HepG2 (cell line): ENCODE data around the gene NOTUM. TPM values are rescaled to one million over a fixed set of nuclear protein-coding genes. Genes with fewer than 3 reads are reported as not detected.
A peak's percentile ranks its signal among the peaks of the same experiment; 100 is the strongest.

ENCODE experiments used
- ARID5B ChIP-seq: IDR thresholded peaks from 2 replicates; pipeline ENCODE4 v1.4.0; 2020; ENCODE audit warnings: mild to moderate bottlenecking, missing genetic modification reagents
- ATAD3A ChIP-seq: sonication (generic); formaldehyde crosslinking; IDR thresholded peaks from 2 replicates; pipeline ENCODE4 v1.4.0; 2020; ENCODE audit warnings: missing genetic modification reagents
- CCDC6 ChIP-seq: sonication (generic); formaldehyde crosslinking; IDR thresholded peaks from 2 replicates; pipeline ENCODE4 v1.8.1; 2022; ENCODE audit warnings: mild to moderate bottlenecking, missing genetic modification reagents, moderate library complexity
- CEBPZ ChIP-seq: IDR thresholded peaks from 2 replicates; pipeline ENCODE4 v1.6.1; 2012; ENCODE audit warnings: low read length, improper control_type of control experiment
- CHD2 ChIP-seq: IDR thresholded peaks from 2 replicates; pipeline ENCODE4 v1.6.1; 2011; ENCODE audit warnings: low read depth, low read length, improper control_type of control experiment
- FOXO1 ChIP-seq: sonication (generic); formaldehyde crosslinking; IDR thresholded peaks from 2 replicates; pipeline ENCODE4 v1.4.0; 2020; ENCODE audit warnings: missing genetic modification reagents
- KLF16 ChIP-seq, 2 experiments: sonication (generic) in 1 of 2; formaldehyde crosslinking in 1 of 2; IDR thresholded peaks; 2 replicates each; pipeline versions ENCODE4 v1.6.1 to v1.8.0; 2016 to 2023; ENCODE audit warnings: missing genetic modification reagents in 2 of 2, missing compliant biosample characterization in 1 of 2
- MNT ChIP-seq: fragments of 450-650 bp; IDR thresholded peaks from 2 replicates; pipeline ENCODE4 v1.6.1; 2016
- MXD3 ChIP-seq: IDR thresholded peaks from 2 replicates; pipeline ENCODE4 v1.6.1; 2016; ENCODE audit warnings: mild to moderate bottlenecking, missing biosample characterization, missing genetic modification reagents
- REXO4 ChIP-seq: sonication (generic); formaldehyde crosslinking; IDR thresholded peaks from 2 replicates; pipeline ENCODE4 v1.8.0; 2022; ENCODE audit warnings: missing genetic modification reagents, mild to moderate bottlenecking, borderline replicate concordance
- SETDB1 ChIP-seq: sonication (generic); formaldehyde crosslinking; IDR thresholded peaks from 2 replicates; pipeline ENCODE4 v1.5.1; 2020; ENCODE audit warnings: missing genetic modification reagents, mild to moderate bottlenecking, borderline replicate concordance
- TEAD2 ChIP-seq: sonication (generic); formaldehyde crosslinking; IDR thresholded peaks from 2 replicates; pipeline ENCODE4 v1.9.0; 2021; ENCODE audit warnings: missing genetic modification reagents
- TRIM24 ChIP-seq: sonication (generic); formaldehyde crosslinking; IDR thresholded peaks from 2 replicates; pipeline ENCODE4 v1.8.0; 2022; ENCODE audit warnings: mild to moderate bottlenecking, missing genetic modification reagents
- ZBTB2 ChIP-seq: sonication (generic); formaldehyde crosslinking; IDR thresholded peaks from 2 replicates; pipeline ENCODE4 v1.8.0; 2022; ENCODE audit warnings: low read depth, missing genetic modification reagents
- ZNF282 ChIP-seq: fragments of 450-650 bp; IDR thresholded peaks from 2 replicates; pipeline ENCODE4 v1.6.1; 2018; ENCODE audit not compliant: partially characterized antibody
- ZNF577 ChIP-seq: sonication (generic); formaldehyde crosslinking; IDR thresholded peaks from 2 replicates; pipeline ENCODE4 v1.4.0; 2020; ENCODE audit warnings: mild to moderate bottlenecking, low read depth, missing genetic modification reagents, borderline replicate concordance
- ZNF7 ChIP-seq: IDR thresholded peaks from 2 replicates; pipeline ENCODE4 v1.6.1; 2016; ENCODE audit warnings: missing biosample characterization, missing genetic modification reagents
- polyA plus RNA-seq, 8 experiments: library from polyadenylated mRNA; depleted of rRNA in 3 of 8; stranded (reverse) in 7 of 8; unstranded in 1 of 8; fragments of >200 nt; fragmentation: Illumina TruSeq in 4 of 8; extraction: Trizol in 4 of 8; gene quantifications; 2 replicates each; pipeline versions ENCODE4 v1.2.1 to v1.2.3, GENCODE V29; 2011 to 2016; ENCODE audit warnings: low read depth in 4 of 8, missing spikeins in 1 of 8, mixed read lengths in 1 of 8; ENCODE audit not compliant: insufficient read depth in 1 of 8
- total RNA-seq, 5 experiments: library from RNA; depleted of rRNA; stranded (reverse); fragments of >200 nt; fragmentation: Illumina TruSeq; extraction: Trizol; gene quantifications; 2 replicates each; pipeline ENCODE4 v1.2.3, GENCODE V29; 2016; ENCODE audit warnings: low read depth in 1 of 5

The NOTUM gene
- total and polyA plus RNA-seq, 2 of the 13 experiments (the other 11 are each of a cell fraction or from before 2014, with no cell fraction given) = 150 to 160 TPM

GRCh38 chr17:81994593-81995462 lies 33.8 kb upstream of the NOTUM start (continued):
- TF ChIP-seq CHD2 (peak; percentile 39; the same call in 1 of the 2 replicates), CCDC6 (peak; percentile 47), ZNF577 (no peak), MNT (no peak), ZNF282 (no peak), KLF16 (CRISPR knock-in tag; IDR thresholded peaks at IDR 0.05) (peak in 1 of 2 experiments; percentile 49; a peak in 1 of 4 replicates), ZBTB2 (no peak; the same call in 1 of the 2 replicates), CEBPZ (no peak), TEAD2 (CRISPR knock-in tag) (no peak), TRIM24 (CRISPR knock-in tag) (no peak), FOXO1 (peak; percentile 81; the same call in 1 of the 2 replicates), ZNF7 (CRISPR knock-in tag) (no peak), REXO4 (CRISPR knock-in tag) (no peak), SETDB1 (CRISPR knock-in tag) (no peak), MXD3 (CRISPR knock-in tag) (peak; percentile 2; the same call in 1 of the 2 replicates), ATAD3A (CRISPR knock-in tag) (no peak), ARID5B (CRISPR knock-in tag) (no peak; the same call in 1 of the 2 replicates)
